Uterus (tissue), 4 donors: ENCODE results near the gene STOML1. TPM values are rescaled to one million over a fixed set of nuclear protein-coding genes. Genes with fewer than 3 reads are reported as not detected.
A peak's percentile ranks its signal among the peaks of the same experiment; 100 is the strongest.

Source experiments
- DNase-seq, 2 donors: peaks; one replicate each; pipeline ENCODE4 v3.0.0-alpha.2; 2019 to 2020
- H3K27ac ChIP-seq, 2 donors: fragments of 200-600 bp; sonication (generic); 1 replicate in 1 of 2; 2 replicates in 1 of 2; pipeline ENCODE4 v1.5.1; 2016 to 2018
- H3K27me3 ChIP-seq, 2 donors: fragments of 200-600 bp; sonication (generic); one replicate each; pipeline ENCODE4 v1.5.1; 2018 to 2019; ENCODE audit warnings: control low read depth in 1 of 2
- H3K36me3 ChIP-seq, 2 donors: fragments of 200-600 bp; sonication (generic); one replicate each; pipeline ENCODE4 v1.5.1; 2019; ENCODE audit warnings: control low read depth in 1 of 2
- H3K4me1 ChIP-seq, 2 donors: fragments of 200-600 bp; sonication (generic); one replicate each; pipeline ENCODE4 v1.5.1; 2018 to 2019; ENCODE audit warnings: control low read depth in 1 of 2
- H3K4me3 ChIP-seq, 2 donors: fragments of 200-600 bp; sonication (generic); 1 replicate in 1 of 2; 2 replicates in 1 of 2; pipeline ENCODE4 v1.5.1; 2018 to 2019; ENCODE audit warnings: mild to moderate bottlenecking in 1 of 2
- H3K9me3 ChIP-seq, 2 donors: fragments of 200-600 bp; sonication (generic); one replicate each; pipeline ENCODE4 v1.5.1; 2019; ENCODE audit warnings: control low read depth in 1 of 2
- CTCF ChIP-seq, 4 experiments: fragments of 200-600 bp in 2 of 4; fragments of 450-650 bp in 2 of 4; sonication (generic) in 2 of 4; IDR thresholded peaks; one replicate each; pipeline ENCODE4 v1.5.1; 2016 to 2019; ENCODE audit warnings: antibody characterized with exemption in 4 of 4, mild to moderate bottlenecking in 2 of 4, moderate library complexity in 1 of 4
- POLR2A ChIP-seq, 2 donors: fragments of 450-650 bp; IDR thresholded peaks; one replicate each; pipeline ENCODE4 v1.6.1; 2016; ENCODE audit warnings: antibody characterized with exemption in 2 of 2, mild to moderate bottlenecking in 1 of 2, moderate library complexity in 1 of 2
- intact Hi-C: fragments of 100-400 bp; cut with DNase I; formaldehyde crosslinking; loops from one replicate; pipeline ENCODE4 v1.15.1; 2023; ENCODE audit warnings: low total_unique reads
- total RNA-seq, 4 donors: library from RNA; depleted of rRNA in 3 of 4; stranded (reverse); fragments of >200 nt in 3 of 4; gene quantifications; one replicate each; pipeline versions ENCODE4 v1.1.0 to v1.2.4, GENCODE V29; 2014 to 2023
- donor health status: DM: yes; HTN: yes; CAD: no.

Gene STOML1
- total RNA-seq, 4 donors from 2014 or later, result 4.4 to 16.6 (median 8.3) TPM

GRCh38 chr15:73947651-73948050, 44.4 kb downstream of the STOML1 start:
- DNase-seq, result no peak

GRCh38 chr15:73946795-73947370, 45.2 kb downstream of the STOML1 start:
- no peak for DNase-seq
- TF ChIP-seq CTCF (IDR thresholded peaks at IDR 0.05), result no peak
- TF ChIP-seq POLR2A (IDR thresholded peaks at IDR 0.05), result no peak
- Histone ChIP-seq H3K27me3 (no peaks in the 10 kb centered on the region), H3K9me3 (no peaks in the 10 kb centered on the region), H3K36me3 (no peaks in the 10 kb centered on the region), H3K27ac (no peak overlapping the region), H3K4me1 (peaks cover 5 to 16% of the 10 kb centered on the region in 2 donors), H3K4me3 (no peak overlapping the region)
- intact Hi-C loops, result no loop called here

More at GRCh38 chr15:73947651-73948050, 44.4 kb downstream of the STOML1 start:
- no peaks in the 10 kb centered on the region for H3K27me3 ChIP-seq
- TF ChIP-seq POLR2A (IDR thresholded peaks at IDR 0.05), result no peak
- no peak overlapping the region for H3K4me3 ChIP-seq
- no peak overlapping the region for H3K27ac ChIP-seq
- no peaks in the 10 kb centered on the region for H3K9me3 ChIP-seq
- no peaks in the 10 kb centered on the region for H3K36me3 ChIP-seq
- intact Hi-C loops, result no loop called here
- peaks cover 8 to 23% of the 10 kb centered on the region in 2 donors for H3K4me1 ChIP-seq

GRCh38 chr15:73946046-73946721, 45.9 kb downstream of the STOML1 start:
- TF ChIP-seq CTCF (IDR thresholded peaks at IDR 0.05) (no peak), POLR2A (IDR thresholded peaks at IDR 0.05) (no peak)
- no peak overlapping the region for H3K4me3 ChIP-seq
- no peak for DNase-seq
- no peak overlapping the region for H3K27ac ChIP-seq
- intact Hi-C loops, result no loop called here
- H3K4me1 ChIP-seq, result peaks cover 0 to 12% of the 10 kb centered on the region in 2 donors
- no peaks in the 10 kb centered on the region for H3K27me3 ChIP-seq
- no peaks in the 10 kb centered on the region for H3K36me3 ChIP-seq
- no peaks in the 10 kb centered on the region for H3K9me3 ChIP-seq

- Histone ChIP-seq H3K36me3 (no peaks in the 10 kb centered on the region), H3K4me3 (no peak overlapping the region), H3K27me3 (no peaks in the 10 kb centered on the region), H3K4me1 (peaks cover 0 to 19% of the 10 kb centered on the region in 2 donors), H3K9me3 (no peaks in the 10 kb centered on the region), H3K27ac (peak overlapping the region; percentile 45 to 55)
- intact Hi-C loops, result no loop called here
- DNase-seq, result no peak
- TF ChIP-seq CTCF (IDR thresholded peaks at IDR 0.05) (no peak), POLR2A (IDR thresholded peaks at IDR 0.05) (no peak)
Measured at GRCh38 chr15:73945130-73945508, 47.0 kb downstream of the STOML1 start.

GRCh38 chr15:73944161-73945129, 47.6 kb downstream of the STOML1 start:
- H3K27me3 ChIP-seq, result no peaks in the 10 kb centered on the region
- peaks cover 0 to 19% of the 10 kb centered on the region in 2 donors for H3K4me1 ChIP-seq
- no peaks in the 10 kb centered on the region for H3K36me3 ChIP-seq
- H3K9me3 ChIP-seq, result no peaks in the 10 kb centered on the region
- peak overlapping the region; percentile 45 to 55 for H3K27ac ChIP-seq
- DNase-seq, result no peak
- intact Hi-C loops, result no loop called here
- TF ChIP-seq POLR2A (IDR thresholded peaks at IDR 0.05) (no peak), CTCF (IDR thresholded peaks at IDR 0.05) (no peak)
- no peak overlapping the region for H3K4me3 ChIP-seq
